SK-N-SH (cell line): Measurements from ENCODE around the gene KCTD8. TPM values are rescaled to one million over a fixed set of nuclear protein-coding genes. Genes with fewer than 3 reads are reported as not detected.

ENCODE experiments used
- CTCF ChIA-PET: fragments of 300-600, 350-600 bp; formaldehyde crosslinking; extraction: SDS; loops from one replicate; lab custom pipeline; 2021; lab: Yijun Ruan, JAX
- POLR2A ChIA-PET: fragments of 350-600 bp; sonication (Branson Sonifier 250); formaldehyde crosslinking; extraction: SDS; loops from one replicate; lab custom pipeline; 2020; ENCODE audit warnings: antibody characterized with exemption, inconsistent platforms; lab: Yijun Ruan, JAX
- DNase-seq: peaks from one replicate; pipeline ENCODE4 v3.0.0; 2012
- H2AFZ ChIP-seq: fragments of 200-600 bp; sonication (generic); 2 replicates; pipeline ENCODE4 v1.8.1; 2016; ENCODE audit warnings: antibody characterized with exemption, mild to moderate bottlenecking, low read depth
- H3F3A ChIP-seq: fragments of 200-600 bp; sonication (generic); replicated peaks from 2 replicates; pipeline ENCODE3; 2016; ENCODE audit warnings: antibody characterized with exemption, mild to moderate bottlenecking; ENCODE audit not compliant: insufficient read depth
- H3K27ac ChIP-seq, 2 experiments: fragments of 200-500 bp in 1 of 2; fragments of 200-600 bp in 1 of 2; sonication (Bioruptor generic) in 1 of 2; sonication (generic), shearing (Covaris generic) in 1 of 2; 2 replicates each; pipeline versions ENCODE4 v1.5.1 to v1.6.1; 2014 to 2016; ENCODE audit warnings: low read depth in 2 of 2, inconsistent platforms in 1 of 2, low read length in 1 of 2, mild to moderate bottlenecking in 1 of 2, mixed read lengths in 1 of 2
- H3K27me3 ChIP-seq: fragments of 200-600 bp; sonication (generic), shearing (Covaris generic); 2 replicates; pipeline ENCODE4 v1.6.1; 2016; ENCODE audit warnings: mixed run types; ENCODE audit not compliant: insufficient read depth
- H3K36me3 ChIP-seq, 2 experiments: fragments of 200-500 bp in 1 of 2; fragments of 200-600 bp in 1 of 2; sonication (Bioruptor generic) in 1 of 2; sonication (generic) in 1 of 2; replicated peaks in 1 of 2; 2 replicates each; pipeline versions ENCODE3 to v1.5.1; 2014 to 2016; ENCODE audit warnings: low read length in 1 of 2, mild to moderate bottlenecking in 1 of 2; ENCODE audit not compliant: insufficient read depth in 2 of 2, control insufficient read depth in 1 of 2
- H3K4me1 ChIP-seq, 2 experiments: fragments of 200-500 bp in 1 of 2; fragments of 200-600 bp in 1 of 2; sonication (Bioruptor generic) in 1 of 2; sonication (generic), shearing (Covaris generic) in 1 of 2; 2 replicates each; pipeline versions ENCODE4 v1.5.1 to v1.6.1; 2014 to 2016; ENCODE audit warnings: low read depth in 1 of 2, low read length in 1 of 2, mixed run types in 1 of 2; ENCODE audit not compliant: insufficient read depth in 2 of 2, control insufficient read depth in 1 of 2
- H3K4me2 ChIP-seq: fragments of 200-600 bp; sonication (generic), shearing (Covaris generic); 2 replicates; pipeline ENCODE4 v1.6.1; 2017; ENCODE audit warnings: mixed run types
- H3K4me3 ChIP-seq, 2 experiments: fragments of 200-500 bp in 1 of 2; fragments of 200-600 bp in 1 of 2; sonication (Bioruptor generic) in 1 of 2; sonication (generic), shearing (Covaris generic) in 1 of 2; 2 replicates each; pipeline versions ENCODE4 v1.5.1 to v1.8.1; 2014 to 2016; ENCODE audit warnings: low read depth in 2 of 2, inconsistent platforms in 1 of 2, low read length in 1 of 2, mild to moderate bottlenecking in 1 of 2, mixed read lengths in 1 of 2, moderate library complexity in 1 of 2
- H3K79me2 ChIP-seq: fragments of 200-600 bp; sonication (generic); 2 replicates; pipeline ENCODE4 v1.8.1; 2017; ENCODE audit warnings: mild to moderate bottlenecking; ENCODE audit not compliant: insufficient read depth
- H3K9ac ChIP-seq: fragments of 200-600 bp; sonication (generic); 2 replicates; pipeline ENCODE4 v1.6.1; 2017; ENCODE audit warnings: mixed run types
- H3K9me2 ChIP-seq: fragments of 200-600 bp; sonication (generic); 2 replicates; pipeline ENCODE4 v1.6.1; 2017; ENCODE audit warnings: mixed run types
- H3K9me3 ChIP-seq: fragments of 200-600 bp; sonication (generic); 2 replicates; pipeline ENCODE4 v1.6.1; 2017; ENCODE audit warnings: mixed run types, mild to moderate bottlenecking, moderate library complexity
- H4K20me1 ChIP-seq: fragments of 200-600 bp; sonication (generic); 2 replicates; pipeline ENCODE4 v1.6.1; 2017; ENCODE audit warnings: mild to moderate bottlenecking, mixed run types; ENCODE audit not compliant: insufficient read depth
- EP300 ChIP-seq, 2 experiments: IDR thresholded peaks; 2 replicates each; pipeline versions ENCODE4 v1.4.0 to v1.6.1; 2012; ENCODE audit warnings: borderline replicate concordance in 1 of 2, low read depth in 1 of 2, low read length in 1 of 2
- GABPA ChIP-seq: IDR thresholded peaks from 2 replicates; pipeline ENCODE4 v1.4.0; 2012; ENCODE audit warnings: low read depth, mild to moderate bottlenecking
- MXI1 ChIP-seq: IDR thresholded peaks from 2 replicates; pipeline ENCODE4 v1.6.1; 2012; ENCODE audit warnings: mild to moderate bottlenecking, low read depth, low read length, improper control_type of control experiment
- PBX3 ChIP-seq: IDR thresholded peaks from 2 replicates; pipeline ENCODE4; 2012
- RAD21 ChIP-seq: IDR thresholded peaks from 2 replicates; pipeline ENCODE4 v1.6.1; 2012; ENCODE audit warnings: mild to moderate bottlenecking, low read length
- RCOR1 ChIP-seq: fragments of 150-350 bp; IDR thresholded peaks from 2 replicates; pipeline ENCODE4 v1.6.1; 2017; ENCODE audit warnings: antibody characterized with exemption, low read length
- SMC3 ChIP-seq: IDR thresholded peaks from 2 replicates; pipeline ENCODE4 v1.6.1; 2012; ENCODE audit warnings: low read depth, low read length, improper control_type of control experiment
- TCF12 ChIP-seq: IDR thresholded peaks from 2 replicates; pipeline ENCODE4 v1.4.0; 2012
- USF2 ChIP-seq: fragments of 150-350 bp; IDR thresholded peaks from 2 replicates; pipeline ENCODE4 v1.6.1; 2017; ENCODE audit warnings: antibody characterized with exemption, low read length, low read depth, borderline replicate concordance
- WGBS: methylation state at CpG from one replicate; pipeline ENCODE4 v1.1.6; 2017; ENCODE audit warnings: low lambda C conversion rate; 5-methylcytosine and 5-hydroxymethylcytosine counted together
- polyA plus RNA-seq, 3 experiments: library from polyadenylated mRNA; depleted of rRNA; stranded (reverse); fragments of >200 nt; gene quantifications; 2 replicates each; pipeline ENCODE4 v1.2.3, GENCODE V29; 2012
- TF ChIP-seq, protein P1 (sequence below): fragments of 200-600 bp; sonication (generic); IDR thresholded peaks from 2 replicates; pipeline ENCODE4 v1.6.1; 2017; ENCODE audit warnings: antibody characterized with exemption, mild to moderate bottlenecking, moderate library complexity

Gene KCTD8
- polyA plus RNA-seq (2012; rRNA removed) = not detected in 2 replicates
- not detected in 2 replicates for polyA plus RNA-seq (2012; cell fraction: cytosol; rRNA removed)
- not detected in 2 replicates for polyA plus RNA-seq (2012; cell fraction: nucleus; rRNA removed)

- no peaks in the 10 kb centered on the region for H3K9me2 ChIP-seq
- no peak within 1 kb of the TSS for H3K9ac ChIP-seq
- peak within 1 kb of the TSS; percentile 82 for H2AFZ ChIP-seq
- WGBS = 2% methylated on average over 21 of the region's 74 CpGs
- peak within 1 kb of the TSS; percentile 85 for H3K4me2 ChIP-seq
- H3F3A ChIP-seq = no peaks in the 10 kb centered on the region
- DNase-seq = peak; percentile 88
- H3K4me1 ChIP-seq = peaks cover 0 to 9% of the 10 kb centered on the region in 2 experiments; a peak in 2 of 4 replicates
- TF ChIP-seq MXI1 (0 out of 2 replicates have a peak, but pooled peaks have one; percentile 25), PBX3 (peak; percentile 35; the same call in 1 of the 2 replicates), RAD21 (peak; percentile 25; the same call in 1 of the 2 replicates), SMC3 (0 out of 2 replicates have a peak, but pooled peaks have one; percentile 16), GABPA (no peak), TCF12 (no peak)
- TF ChIP-seq, protein P1, sequence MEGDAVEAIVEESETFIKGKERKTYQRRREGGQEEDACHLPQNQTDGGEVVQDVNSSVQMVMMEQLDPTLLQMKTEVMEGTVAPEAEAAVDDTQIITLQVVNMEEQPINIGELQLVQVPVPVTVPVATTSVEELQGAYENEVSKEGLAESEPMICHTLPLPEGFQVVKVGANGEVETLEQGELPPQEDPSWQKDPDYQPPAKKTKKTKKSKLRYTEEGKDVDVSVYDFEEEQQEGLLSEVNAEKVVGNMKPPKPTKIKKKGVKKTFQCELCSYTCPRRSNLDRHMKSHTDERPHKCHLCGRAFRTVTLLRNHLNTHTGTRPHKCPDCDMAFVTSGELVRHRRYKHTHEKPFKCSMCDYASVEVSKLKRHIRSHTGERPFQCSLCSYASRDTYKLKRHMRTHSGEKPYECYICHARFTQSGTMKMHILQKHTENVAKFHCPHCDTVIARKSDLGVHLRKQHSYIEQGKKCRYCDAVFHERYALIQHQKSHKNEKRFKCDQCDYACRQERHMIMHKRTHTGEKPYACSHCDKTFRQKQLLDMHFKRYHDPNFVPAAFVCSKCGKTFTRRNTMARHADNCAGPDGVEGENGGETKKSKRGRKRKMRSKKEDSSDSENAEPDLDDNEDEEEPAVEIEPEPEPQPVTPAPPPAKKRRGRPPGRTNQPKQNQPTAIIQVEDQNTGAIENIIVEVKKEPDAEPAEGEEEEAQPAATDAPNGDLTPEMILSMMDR = peak; percentile 70
- TF ChIP-seq, all 33 proteins: peak for 5
- no peaks in the 10 kb centered on the region for H3K9me3 ChIP-seq
- peaks cover 32% of the 10 kb centered on the region for H3K27me3 ChIP-seq
- H3K27ac ChIP-seq = no peak within 1 kb of the TSS
- CTCF ChIA-PET = interaction anchor here (0.6 to 2.4 kb wide), 15 partner anchors 9 to 175 kb away, joined by 3 to 16 read pairs (median 3); no protein-coding TSS in a partner anchor
- no peaks in the 10 kb centered on the region for H3K36me3 ChIP-seq
- no peaks in the 10 kb centered on the region for H3K79me2 ChIP-seq
- H3K4me3 ChIP-seq = peak within 1 kb of the TSS; percentile 33 to 64
- POLR2A ChIA-PET = no interaction called here
- no peaks in the 10 kb centered on the region for H4K20me1 ChIP-seq
Measured at GRCh38 chr4:44448521-44449461, at the start of gene KCTD8. TSS of gene KCTD8 (minus strand) at chr4:44448809.

DNA sequence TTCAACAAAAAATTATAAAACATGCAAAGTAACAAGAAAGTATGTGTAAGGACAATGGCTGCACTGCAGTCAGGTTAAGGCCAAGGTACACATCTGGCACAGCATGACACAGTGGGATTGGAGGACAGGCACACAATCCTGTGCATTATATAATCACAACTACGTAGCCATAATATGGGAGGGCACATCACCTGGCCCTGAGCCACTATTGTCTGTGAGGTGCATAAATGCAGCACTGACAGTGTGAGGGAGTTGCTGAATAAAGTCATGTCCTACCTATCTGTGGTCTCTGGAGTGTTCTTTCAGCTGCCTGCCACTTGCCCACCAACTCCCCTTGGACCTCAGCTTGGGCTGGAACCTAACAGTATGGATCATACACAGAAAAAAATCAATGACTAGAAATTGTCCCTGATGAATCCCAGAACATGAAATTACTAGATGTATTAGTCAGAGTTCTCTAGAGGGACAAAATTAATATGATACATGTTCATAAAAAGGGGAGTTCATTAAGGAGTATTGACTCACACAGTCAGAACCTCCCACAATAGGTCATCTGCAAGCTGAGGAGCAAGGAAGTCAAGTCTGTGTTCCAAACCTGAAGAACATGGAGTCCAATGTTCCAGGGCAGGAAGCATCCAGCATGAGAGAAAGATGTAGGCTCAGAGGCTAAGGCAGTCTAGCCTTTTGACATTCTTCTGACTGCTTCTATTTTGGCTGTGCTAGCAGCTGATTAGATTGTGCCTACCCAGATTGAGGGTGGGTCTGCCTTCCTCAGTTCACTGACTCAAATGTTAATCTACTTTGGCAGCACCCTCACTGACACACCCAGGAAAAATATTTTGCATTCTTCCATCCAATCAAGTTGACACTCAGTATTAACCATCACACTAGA is 46.4 kb upstream of the KCTD8 start:
- Histone ChIP-seq H2AFZ (no peak overlapping the region), H3K4me1 (no peaks in the 10 kb centered on the region), H3K4me3 (no peak overlapping the region), H3F3A (no peaks in the 10 kb centered on the region), H3K9me2 (no peaks in the 10 kb centered on the region), H4K20me1 (no peaks in the 10 kb centered on the region), H3K27me3 (no peaks in the 10 kb centered on the region), H3K36me3 (no peaks in the 10 kb centered on the region), H3K4me2 (no peak overlapping the region), H3K79me2 (no peaks in the 10 kb centered on the region), H3K27ac (no peak overlapping the region), H3K9me3 (no peaks in the 10 kb centered on the region), H3K9ac (no peak overlapping the region)
- ChIA-PET POLR2A (no interaction called here), CTCF (interaction anchor here (0.6 to 1.9 kb wide), 4 partner anchors 11 to 718 kb away, joined by 3 to 7 read pairs (median 4); partner anchors contain the start of gene KCTD8)
- TF ChIP-seq RCOR1 (no peak), USF2 (no peak), EP300 (IDR thresholded peaks at IDR 0.05; ENCODE audit: borderline replicate concordance in 1 of 2, low read depth in 1 of 2, low read length in 1 of 2) (no peak), MXI1 (no peak), RAD21 (no peak)
- DNase-seq = no peak
- WGBS = 0% methylated on average over 1 of the region's 1 CpG
